Mucosa of gallbladder (tissue), 1 donor: ENCODE results near the gene OR51V1. TPM values are rescaled to one million over a fixed set of nuclear protein-coding genes. Genes with fewer than 3 reads are reported as not detected.

Experiments used
- DNase-seq: peaks from one replicate; pipeline ENCODE4 v3.0.0-alpha.2; 2020; ENCODE audit warnings: low spot score
- total RNA-seq: library from RNA; stranded (reverse); gene quantifications from one replicate; pipeline ENCODE4 v1.2.1, GENCODE V29; 2021
- donor health status: DM: no; HTN: no; CAD: no.

OR51V1 gene
- total RNA-seq, 1 donor from 2014 or later = not detected

DNA sequence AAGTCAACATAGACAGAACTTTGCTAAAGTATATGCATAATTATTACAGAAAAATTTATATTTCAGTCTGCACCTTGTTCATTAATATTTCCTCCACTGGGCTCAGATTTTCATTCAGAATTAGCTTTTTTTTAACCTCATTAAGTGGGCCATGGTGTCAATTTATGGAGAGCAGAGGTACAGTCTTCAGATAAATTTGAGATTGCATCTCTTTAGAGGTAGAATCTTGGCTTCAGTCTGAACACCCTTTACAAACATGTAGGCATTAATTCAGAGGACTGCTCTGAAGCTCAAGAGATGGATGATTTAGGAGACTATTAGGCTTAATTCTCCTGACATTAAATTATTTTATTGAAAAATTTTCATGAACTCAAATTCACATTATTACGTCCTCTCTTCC, 29.8 kb upstream of the OR51V1 start:
- no peak for DNase-seq

DNA sequence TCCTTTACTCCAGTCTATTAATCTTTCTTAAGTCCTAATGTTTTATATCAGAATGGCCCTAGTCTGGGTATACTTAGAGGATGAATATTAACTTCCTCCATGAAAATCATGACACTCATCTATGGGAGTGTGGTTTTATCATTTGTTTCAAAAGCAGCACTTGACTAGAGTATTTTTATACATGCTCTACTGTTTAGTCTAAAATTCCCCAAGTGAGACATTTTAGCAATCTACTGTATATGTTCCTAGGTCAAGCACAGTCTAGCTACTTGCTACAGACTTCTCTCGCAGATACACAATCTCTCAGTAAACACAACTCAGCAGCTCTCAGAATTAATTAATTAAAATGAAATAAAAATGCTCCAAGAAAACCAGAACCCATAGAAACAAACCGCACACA, 29.3 kb upstream of the OR51V1 start:
- no peak for DNase-seq

DNA sequence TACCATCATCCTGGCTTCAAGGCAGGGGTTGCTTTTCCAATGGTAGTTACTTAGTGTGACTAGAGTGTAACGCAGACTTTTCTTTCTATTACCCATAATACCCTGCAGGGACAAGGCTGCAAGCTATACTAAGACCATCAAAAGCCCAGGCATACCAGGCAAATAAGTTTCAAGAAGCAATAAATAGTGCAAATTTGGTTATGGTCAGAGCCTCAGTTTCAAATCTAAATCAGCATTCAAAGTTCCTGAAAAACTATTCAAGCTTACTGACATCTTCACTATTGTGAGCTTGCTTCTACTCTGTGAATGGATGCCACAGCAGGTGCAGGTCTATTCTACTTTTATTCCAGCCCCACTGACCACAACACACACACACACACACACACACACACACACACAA, 28.9 kb upstream of the OR51V1 start:
- no peak for DNase-seq

DNA sequence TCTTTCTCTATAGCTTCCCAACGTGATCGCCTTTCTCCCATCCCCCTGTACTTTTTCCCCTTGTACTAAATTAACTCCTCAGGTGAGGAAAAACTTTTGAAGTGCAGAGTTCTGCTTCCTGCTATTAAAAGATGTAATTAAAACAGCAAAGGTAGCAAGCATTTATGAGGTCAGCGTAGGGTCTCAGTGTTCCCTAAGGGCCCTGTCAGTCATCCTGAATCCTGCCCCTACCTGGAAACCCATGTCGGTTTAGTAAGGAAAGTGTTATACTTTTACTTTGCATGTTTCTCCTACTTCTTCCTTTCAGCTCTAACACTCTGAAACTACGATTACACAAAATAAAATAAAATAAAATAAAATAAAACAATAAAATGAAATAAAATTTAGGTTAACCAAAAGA, 27.6 kb upstream of the OR51V1 start:
- DNase-seq = no peak

DNA sequence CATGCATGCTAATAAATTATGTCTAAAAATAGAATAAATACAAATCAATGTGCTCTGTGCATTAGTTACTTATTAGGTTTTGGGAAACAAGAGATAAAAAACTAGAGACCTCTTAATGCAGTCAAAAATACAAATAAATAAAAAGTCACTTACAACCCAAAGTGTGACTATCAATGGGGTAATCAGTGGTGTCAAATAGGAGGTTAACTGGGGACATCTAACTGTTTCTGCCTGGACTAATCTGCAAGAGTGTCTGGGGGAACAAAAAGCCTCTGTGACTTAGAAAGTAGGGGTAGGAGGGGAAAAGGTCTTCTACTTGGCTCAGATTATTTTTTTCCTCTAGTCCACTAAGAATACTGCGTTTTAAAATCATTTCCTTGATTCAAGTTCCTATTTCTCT, 27.2 kb upstream of the OR51V1 start:
- DNase-seq = no peak

DNA sequence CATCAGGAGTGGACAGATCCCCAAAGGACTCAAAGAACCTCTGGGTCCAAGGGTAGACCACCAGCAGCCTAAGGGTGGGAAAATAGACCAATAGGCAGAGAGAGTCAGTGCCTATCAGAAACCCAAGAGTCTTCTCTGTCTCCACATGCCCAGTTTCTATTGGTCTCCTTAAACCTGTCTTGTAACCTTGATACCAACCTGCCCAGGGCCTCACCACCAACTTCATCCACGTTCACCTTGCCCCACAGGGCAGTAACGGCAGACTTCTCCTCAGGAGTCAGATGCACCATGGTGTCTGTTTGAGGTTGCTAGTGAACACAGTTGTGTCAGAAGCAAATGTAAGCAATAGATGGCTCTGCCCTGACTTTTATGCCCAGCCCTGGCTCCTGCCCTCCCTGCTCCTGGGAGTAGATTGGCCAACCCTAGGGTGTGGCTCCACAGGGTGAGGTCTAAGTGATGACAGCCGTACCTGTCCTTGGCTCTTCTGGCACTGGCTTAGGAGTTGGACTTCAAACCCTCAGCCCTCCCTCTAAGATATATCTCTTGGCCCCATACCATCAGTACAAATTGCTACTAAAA, 26.3 kb upstream of the OR51V1 start, which contains the start of gene HBB:
TSS of gene HBB (minus strand) at position 340 of the 579 bp plus-strand sequence. CDS start at position 290, 50 bp downstream.
- DNase-seq = no peak

DNA sequence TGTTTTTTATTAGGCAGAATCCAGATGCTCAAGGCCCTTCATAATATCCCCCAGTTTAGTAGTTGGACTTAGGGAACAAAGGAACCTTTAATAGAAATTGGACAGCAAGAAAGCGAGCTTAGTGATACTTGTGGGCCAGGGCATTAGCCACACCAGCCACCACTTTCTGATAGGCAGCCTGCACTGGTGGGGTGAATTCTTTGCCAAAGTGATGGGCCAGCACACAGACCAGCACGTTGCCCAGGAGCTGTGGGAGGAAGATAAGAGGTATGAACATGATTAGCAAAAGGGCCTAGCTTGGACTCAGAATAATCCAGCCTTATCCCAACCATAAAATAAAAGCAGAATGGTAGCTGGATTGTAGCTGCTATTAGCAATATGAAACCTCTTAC, 25.0 kb upstream of the OR51V1 start:
- no peak for DNase-seq

DNA sequence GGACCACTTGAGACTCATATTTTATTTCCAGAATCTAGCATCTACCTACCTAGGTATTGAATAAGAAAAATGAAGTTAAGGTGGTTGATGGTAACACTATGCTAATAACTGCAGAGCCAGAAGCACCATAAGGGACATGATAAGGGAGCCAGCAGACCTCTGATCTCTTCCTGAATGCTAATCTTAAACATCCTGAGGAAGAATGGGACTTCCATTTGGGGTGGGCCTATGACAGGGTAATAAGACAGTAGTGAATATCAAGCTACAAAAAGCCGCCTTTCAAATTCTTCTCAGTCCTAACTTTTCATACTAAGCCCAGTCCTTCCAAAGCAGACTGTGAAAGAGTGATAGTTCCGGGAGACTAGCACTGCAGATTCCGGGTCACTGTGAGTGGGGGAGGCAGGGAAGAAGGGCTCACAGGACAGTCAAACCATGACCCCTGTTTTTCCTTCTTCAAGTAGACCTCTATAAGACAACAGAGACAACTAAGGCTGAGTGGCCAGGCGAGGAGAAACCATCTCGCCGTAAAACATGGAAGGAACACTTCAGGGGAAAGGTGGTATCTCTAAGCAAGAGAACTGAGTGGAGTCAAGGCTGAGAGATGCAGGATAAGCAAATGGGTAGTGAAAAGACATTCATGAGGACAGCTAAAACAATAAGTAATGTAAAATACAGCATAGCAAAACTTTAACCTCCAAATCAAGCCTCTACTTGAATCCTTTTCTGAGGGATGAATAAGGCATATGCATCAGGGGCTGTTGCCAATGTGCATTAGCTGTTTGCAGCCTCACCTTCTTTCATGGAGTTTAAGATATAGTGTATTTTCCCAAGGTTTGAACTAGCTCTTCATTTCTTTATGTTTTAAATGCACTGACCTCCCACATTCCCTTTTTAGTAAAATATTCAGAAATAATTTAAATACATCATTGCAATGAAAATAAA, 24.3 kb upstream of the OR51V1 start:
- no peak for DNase-seq

DNA sequence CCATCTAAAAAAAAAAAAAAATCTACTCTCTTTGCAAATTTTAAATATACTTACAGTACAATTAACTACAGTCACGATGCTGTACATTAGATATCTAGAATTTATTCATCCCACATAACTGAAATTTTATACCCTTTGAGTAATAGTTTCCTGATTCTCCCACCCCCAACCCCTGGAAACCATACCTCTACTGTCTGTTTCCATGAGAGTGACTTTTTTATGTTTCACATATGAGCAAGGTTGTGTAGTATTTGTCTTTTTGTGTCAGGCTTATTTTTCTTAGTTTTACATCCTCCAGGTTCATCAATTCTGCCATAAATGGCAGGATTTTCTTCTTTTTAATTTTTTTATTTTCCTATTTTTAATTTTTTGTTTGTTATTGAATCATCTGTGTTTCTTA, 23.2 kb upstream of the OR51V1 start:
- no peak for DNase-seq

DNA sequence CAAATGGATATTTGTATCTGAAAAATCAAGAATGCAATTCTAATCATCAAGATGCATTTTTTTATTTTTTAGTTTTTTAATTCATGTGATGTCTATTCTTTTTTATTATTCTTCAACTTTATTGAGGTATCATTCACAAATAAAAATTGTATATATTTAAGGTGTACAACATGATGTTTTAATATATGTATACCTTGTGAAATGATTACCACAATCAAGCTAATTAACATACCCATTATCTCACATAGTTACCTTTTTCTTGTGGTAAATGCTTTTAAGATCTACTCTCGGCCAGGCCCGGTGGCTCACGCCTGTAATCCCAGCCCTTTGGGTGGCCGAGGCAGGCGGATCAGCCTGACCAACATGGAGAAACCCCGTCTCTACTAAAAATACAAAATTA, 22.7 kb upstream of the OR51V1 start:
- DNase-seq = no peak

DNA sequence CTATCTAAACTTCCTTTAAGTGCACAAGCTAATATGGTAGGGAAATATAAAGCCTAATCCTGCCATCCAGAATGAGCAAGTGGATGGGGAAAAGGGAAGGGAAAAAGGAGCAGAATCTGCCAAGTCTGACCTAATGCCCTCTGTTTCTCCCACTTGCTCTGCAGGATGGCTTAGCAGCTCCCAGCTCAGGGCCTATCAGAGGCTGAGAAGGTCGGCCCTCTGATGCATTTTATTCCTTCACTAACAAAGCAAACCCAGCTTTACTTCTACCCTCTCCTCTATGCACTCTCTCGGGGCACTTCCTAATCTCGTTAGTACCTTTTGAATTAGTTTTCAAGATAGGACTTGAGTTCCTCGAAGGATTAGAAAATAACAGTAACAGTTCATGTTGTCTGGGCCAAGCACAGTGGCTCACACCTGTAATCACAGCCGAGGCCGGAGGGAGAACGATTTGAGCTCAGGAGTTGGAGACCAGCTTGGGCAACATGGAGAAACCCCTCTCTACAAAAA, 9.9 kb upstream of the OR51V1 start:
- no peak for DNase-seq

DNA sequence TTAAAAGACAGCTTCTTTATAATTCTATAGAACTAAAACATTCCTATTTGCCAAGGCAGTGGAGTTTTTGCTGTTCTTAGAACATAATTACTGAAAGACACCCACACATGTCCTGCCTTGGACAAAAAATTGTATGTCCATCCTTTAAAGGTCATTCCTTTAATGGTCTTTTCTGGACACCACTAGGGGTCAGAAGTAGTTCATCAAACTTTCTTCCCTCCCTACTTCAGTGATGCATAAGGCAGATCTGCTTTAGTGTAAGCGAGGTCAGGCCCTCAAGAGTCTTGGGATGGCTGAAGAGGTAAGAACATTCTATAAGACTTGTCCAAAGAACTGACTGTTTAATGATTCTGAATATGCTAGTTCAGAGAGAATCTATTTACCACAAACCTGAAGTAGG, 4.3 kb upstream of the OR51V1 start:
- no peak for DNase-seq

DNA sequence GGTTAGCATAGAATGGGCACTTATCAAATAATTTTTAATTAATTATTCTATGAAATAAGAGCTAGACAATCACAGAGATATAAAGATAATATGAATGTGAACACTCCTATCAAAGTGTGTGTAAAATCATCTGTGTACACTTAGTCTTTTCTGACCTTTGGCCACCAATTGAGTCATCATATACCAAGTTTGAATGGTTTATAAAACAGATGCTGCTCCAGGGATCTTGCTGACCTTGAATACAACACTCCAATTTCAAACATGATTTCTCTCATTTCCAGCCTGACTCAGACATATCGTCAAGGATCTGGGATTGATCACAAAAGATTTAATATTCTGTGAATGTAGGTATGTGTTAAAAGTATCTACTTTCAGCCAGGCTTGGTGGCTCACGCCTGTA, 2.9 kb upstream of the OR51V1 start:
- no peak for DNase-seq

DNA sequence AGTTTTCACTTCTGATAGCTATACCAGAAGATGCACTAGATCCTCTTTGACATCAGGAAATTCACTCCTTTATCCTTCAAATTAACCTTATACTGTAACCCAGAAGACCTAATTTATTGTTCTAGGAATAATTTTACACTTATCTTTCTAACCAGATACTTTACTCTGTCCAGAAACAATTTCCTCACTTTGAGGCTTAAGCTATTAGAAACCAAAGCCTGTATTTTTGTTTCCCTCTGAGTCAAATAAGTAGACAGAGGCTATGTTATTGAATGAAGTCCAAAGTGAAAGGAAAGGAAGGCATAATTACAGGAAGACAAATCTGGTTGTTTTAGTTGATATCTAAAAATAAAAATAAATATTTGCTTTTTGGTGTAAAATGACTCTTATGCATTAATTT, 2.2 kb downstream of the OR51V1 start:
- no peak for DNase-seq

DNA sequence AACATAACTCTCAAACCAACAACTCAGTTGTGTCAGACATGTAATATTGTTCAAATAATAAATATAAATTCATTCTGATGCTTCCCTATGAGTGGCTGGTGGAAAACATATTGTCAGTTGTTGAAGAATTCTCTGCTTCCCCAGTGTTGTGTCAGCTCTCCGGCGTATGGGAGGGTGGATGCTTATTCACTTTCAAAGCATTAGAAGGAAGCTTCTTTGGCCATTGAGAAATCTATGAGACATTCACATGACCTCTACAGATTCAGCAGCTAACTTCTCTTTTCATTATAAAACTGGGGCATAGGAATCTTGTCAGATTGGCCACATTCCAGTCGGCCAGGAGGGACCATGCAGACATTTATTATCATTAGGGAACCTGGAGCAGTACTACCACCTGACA, 2.9 kb downstream of the OR51V1 start:
- no peak for DNase-seq

DNA sequence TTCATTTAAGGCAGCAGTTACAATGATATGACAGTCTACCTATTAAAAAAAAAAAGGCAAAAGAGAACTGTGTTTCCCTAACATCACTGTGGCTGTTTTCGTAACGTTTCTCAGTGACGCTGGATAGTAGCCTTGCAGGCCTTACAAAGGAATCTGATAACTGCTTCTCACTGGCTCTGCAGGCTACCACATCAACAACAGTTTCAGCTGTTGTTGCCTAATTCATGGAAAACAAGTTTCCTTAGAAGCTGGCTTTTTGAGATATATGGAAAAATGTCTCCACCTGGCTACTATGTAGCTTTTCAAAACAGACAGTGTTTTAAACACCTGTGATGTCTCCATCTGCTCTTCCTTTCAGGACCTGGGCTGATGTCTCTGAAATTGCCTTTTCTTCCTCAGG, 3.8 kb downstream of the OR51V1 start:
- DNase-seq = no peak

DNA sequence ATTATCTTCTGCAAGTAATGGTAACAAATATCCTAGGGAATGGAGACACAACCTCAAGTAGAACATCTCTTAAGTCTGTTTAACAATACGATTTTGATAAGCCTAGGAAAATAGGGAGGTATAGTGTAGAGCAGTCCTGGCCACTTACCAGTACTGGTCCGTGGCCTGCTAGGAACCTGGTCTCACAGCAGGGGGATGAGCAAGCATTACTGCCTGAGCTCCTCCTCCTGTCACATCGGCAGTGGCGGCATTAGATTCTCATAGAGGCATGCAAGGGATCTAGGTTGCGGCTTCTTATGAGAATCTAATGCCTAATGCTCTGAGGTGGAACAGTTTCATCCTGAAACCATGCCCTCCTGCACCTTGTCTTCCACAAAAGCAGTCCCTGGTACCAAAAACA, 4.4 kb downstream of the OR51V1 start:
- DNase-seq = no peak

DNA sequence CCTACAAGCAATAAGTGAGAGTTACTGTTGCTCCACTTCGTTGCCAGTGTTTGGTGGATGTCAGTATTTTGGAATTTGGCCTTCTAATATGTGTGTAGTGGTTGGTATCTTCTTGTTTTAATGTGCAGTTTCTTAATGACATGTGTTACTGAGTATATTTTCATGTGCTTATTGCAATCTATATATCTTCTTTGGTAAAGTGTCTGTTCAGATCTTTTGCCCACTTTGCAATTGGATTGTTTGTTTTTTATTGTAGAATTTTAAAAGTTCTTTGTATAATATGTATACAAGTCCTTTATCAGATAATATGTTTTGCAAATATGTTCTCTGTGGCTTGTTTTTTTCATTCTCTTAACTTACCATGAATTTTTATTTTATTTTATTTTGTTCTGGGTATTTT, 7.7 kb downstream of the OR51V1 start:
- DNase-seq = no peak

DNA sequence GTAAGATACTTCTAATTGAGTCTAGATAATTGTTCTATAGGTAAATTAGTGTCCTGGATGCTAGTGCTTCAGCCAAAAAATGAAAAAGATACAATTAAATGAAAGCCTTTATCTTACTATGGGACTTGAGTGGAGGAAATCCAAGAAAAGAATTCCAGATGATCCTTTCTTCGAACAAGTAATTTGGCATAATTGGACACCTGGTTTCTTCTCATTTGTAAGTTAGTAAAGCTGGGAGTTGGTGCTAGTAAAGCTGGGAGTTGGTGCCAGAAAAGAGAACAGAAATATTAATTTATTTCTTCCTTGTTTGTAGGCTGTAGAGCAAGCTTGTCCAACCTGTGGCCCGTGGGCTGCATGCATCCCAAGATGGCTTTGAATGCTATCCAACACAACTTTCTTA, 12.3 kb downstream of the OR51V1 start:
- no peak for DNase-seq

DNA sequence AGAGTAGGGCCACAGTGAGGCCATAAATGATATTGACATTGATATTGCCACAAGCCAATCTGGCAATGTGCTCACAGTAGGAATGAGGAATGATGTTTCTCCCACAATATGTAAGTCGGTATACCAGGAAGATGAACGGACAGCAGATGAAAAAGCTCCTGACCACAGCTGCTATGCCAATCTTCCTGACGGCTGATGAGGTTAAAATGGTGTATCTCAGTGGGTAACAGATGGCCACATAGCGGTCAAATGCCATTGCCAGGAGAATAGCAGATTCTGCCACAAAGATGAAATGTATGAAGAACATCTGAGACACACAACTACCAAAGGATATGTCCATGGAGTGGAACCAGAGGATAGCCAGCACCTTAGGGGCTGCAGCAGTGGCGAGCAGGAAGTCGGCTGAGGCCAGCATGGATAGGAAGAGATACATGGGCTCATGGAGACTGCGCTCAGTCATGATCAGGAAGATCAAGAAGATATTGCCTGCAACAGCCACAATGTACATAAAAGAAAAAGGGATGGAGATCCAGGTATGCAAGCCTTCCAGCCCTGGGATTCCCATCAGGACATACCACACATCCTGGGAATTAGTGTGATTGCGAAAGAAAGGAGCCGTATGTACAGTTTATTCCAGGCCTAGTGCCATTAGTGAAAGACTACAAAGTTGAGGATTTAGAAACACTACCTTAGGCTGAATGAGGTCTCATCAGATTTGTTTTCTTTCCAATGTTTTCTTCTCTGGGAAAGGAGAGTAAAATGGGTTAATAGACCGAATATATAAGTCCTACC, 22.2 kb downstream of the OR51V1 start:
- no peak for DNase-seq

DNA sequence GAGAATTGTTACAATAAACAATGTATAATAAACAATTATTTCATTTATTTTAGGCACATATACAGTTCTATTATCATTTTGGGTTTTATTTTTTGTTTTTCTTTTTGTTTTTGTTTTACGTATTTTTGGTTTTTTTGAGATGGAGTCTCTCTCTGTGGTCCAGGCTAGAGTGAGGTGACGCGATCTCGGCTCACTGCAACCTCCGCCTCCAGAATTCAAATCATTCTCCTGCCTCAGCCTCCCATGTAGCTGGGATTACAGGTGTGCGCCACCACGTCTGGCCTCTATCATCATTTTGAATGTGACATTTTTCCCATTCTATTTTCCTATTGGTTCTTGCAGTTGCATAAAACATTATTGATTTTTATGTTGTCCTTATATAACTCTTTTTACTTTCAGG, 25.5 kb downstream of the OR51V1 start:
- no peak for DNase-seq

DNA sequence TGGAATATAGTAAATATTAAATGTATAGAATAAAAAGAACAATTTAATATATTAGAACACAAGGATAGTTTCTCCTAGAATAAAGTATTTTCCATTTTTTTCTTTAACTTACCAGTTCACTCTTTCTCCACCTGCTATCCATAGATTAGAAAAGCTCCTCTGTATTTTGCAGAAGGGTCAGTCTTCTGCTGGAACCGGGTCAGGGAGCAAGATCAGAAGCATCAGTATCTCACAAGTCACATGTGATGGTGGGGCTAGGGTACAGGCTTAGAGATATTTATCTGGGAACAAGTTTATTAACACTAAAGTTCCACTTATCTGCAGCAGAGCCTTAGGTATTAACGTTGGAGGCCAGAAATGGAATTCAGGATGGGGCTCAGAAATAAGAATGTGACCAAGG, 28.6 kb downstream of the OR51V1 start:
- no peak for DNase-seq
